H7 (cell line): Measurements from ENCODE around the gene CDKN2AIP. TPM values are rescaled to one million over a fixed set of nuclear protein-coding genes. Genes with fewer than 3 reads are reported as not detected.

Experiments
- DNase-seq: peaks from one replicate; pipeline ENCODE4 v3.0.0; 2012
- H3K27me3 ChIP-seq: 2 replicates; pipeline ENCODE4 v1.6.0; 2011; ENCODE audit warnings: mild to moderate bottlenecking, low read length; ENCODE audit not compliant: control insufficient read depth, insufficient read depth
- H3K36me3 ChIP-seq: replicated peaks from 2 replicates; pipeline ENCODE4 v1.5.1; 2011; ENCODE audit warnings: low read length; ENCODE audit not compliant: control insufficient read depth, insufficient read depth
- H3K4me3 ChIP-seq: 2 replicates; pipeline ENCODE4 v1.5.1; 2011; ENCODE audit warnings: low read depth, mild to moderate bottlenecking, control low read depth, low read length, moderate library complexity; ENCODE audit not compliant: insufficient read depth
- total RNA-seq: library from RNA; depleted of rRNA; stranded (reverse); fragments of >200 nt; shearing (Covaris generic); gene quantifications from 2 replicates; pipeline ENCODE4 v1.2.3, GENCODE V29; 2014; rRNA removed

Gene CDKN2AIP, protein sequence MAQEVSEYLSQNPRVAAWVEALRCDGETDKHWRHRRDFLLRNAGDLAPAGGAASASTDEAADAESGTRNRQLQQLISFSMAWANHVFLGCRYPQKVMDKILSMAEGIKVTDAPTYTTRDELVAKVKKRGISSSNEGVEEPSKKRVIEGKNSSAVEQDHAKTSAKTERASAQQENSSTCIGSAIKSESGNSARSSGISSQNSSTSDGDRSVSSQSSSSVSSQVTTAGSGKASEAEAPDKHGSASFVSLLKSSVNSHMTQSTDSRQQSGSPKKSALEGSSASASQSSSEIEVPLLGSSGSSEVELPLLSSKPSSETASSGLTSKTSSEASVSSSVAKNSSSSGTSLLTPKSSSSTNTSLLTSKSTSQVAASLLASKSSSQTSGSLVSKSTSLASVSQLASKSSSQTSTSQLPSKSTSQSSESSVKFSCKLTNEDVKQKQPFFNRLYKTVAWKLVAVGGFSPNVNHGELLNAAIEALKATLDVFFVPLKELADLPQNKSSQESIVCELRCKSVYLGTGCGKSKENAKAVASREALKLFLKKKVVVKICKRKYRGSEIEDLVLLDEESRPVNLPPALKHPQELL
- 17.0 and 19.7 TPM in 2 replicates for total RNA-seq

DNA sequence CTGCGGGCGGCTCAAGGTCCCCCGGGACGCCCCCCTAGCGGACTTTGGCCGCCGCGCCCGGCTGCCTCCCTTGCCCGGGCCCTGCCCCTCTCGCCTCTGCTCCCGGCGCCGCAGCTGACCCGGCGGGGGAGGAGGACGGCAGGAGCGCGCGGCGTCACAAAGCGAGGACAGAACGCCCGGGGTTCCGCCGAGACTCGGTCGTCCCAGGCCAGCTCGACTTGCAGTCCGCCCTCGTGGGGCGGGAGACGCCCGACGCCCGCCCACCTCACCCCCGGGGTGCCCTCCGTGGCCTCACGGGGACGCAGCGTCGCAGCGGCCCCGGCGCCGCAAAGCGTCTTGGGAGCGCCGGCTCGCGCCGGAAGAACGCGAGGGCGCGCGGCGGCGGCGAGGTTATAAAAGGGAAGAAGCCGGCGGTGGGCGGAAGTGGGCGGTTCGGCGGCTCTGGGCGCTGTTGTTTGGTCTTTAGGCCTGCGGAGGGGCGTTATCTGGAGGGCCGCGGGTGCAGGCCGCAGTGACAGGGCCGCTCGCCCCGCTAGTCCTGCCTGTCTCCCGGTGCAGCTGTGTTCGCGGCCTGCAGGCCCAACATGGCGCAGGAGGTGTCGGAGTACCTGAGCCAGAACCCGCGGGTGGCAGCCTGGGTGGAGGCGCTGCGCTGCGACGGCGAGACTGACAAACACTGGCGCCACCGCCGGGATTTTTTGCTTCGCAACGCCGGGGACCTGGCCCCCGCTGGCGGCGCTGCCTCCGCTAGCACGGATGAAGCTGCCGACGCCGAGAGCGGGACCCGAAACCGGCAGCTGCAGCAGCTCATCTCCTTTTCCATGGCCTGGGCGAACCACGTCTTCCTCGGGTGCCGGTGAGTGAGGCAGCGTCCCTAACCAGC is at the start of gene CDKN2AIP:
TSS of gene CDKN2AIP (plus strand) at position 423 of the 883 bp plus-strand sequence. CDS start at position 585, 162 bp downstream.
- DNase-seq, result peak; percentile 93
- Histone ChIP-seq H3K4me3 (peak within 1 kb of the TSS; percentile 98), H3K27me3 (no peaks in the 10 kb centered on the region), H3K36me3 (peaks cover 17% of the 10 kb centered on the region)

DNA sequence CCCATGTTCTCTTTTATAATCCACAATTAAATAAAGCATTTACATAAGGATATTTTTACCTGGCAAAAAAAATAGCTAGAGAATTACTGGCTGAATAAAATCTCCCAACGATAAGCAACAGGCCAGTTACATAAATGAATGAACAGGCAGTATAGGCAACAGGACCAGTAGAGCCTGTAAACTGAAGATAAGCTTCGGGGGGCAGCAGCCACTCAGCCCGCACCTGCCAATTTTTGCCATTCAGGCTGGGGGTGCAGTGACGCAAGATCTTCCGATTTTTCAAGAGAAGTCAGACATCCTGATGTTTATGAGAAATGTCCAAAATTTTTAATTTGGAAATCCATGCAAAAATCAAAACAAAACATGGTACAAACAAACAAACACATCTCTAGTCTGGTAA is 49.0 kb upstream of the CDKN2AIP start:
- H3K27me3 ChIP-seq, result peaks cover 3% of the 10 kb centered on the region
- DNase-seq, result no peak
- no peak overlapping the region for H3K4me3 ChIP-seq
- H3K36me3 ChIP-seq, result no peaks in the 10 kb centered on the region

DNA sequence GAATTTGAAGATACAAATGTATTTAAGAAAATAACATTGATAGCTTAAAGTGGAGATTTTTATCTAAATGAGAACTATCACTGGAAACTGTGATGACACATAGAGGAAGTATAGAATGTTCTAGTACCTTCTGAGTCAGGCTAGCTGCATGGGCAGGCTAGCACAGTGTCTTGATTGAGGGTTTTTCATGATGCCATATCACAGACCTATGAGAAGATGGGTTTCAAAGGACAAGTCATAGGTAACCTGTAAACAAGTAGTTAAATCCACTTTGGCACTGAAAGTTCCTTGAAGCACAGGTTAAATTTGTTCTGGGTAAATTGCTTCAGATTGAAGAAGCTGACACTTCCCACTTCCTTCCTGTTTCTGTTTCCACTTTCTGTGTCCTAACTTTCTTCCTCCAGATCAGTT is 48.2 kb upstream of the CDKN2AIP start:
- Histone ChIP-seq H3K27me3 (peaks cover 3% of the 10 kb centered on the region), H3K4me3 (no peak overlapping the region), H3K36me3 (no peaks in the 10 kb centered on the region)
- DNase-seq, result no peak

DNA sequence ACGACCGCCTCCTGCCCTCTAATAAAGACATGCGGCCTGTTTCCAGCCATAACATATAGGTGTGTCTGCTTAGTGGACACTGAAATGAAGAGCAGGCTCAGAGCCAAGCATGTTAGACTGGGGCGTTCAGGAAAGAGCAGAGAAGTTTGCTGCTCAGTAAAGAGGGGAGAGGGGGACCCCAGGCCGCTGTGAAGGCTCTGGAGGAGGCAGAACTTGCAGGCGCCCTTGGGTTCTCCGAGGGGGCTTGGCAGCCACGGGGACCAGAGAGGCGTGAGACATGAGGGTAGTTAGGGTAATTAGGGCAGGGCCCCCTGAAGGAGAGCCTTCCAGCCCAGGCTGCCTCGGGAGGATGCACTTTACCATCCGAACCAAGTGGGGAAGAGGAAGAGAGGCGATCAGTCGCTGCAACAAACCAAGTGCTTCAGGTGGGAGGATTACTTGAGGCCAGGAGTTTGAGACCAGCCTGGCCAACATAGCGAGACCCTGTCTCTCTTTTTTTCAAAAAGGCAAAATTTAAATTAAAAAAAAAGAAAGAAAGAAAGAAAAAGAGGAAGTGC is 46.6 kb upstream of the CDKN2AIP start:
- no peak for DNase-seq
- H3K4me3 ChIP-seq, result peak overlapping the region; percentile 35; the same call in 1 of the 2 replicates
- peaks cover 3% of the 10 kb centered on the region for H3K27me3 ChIP-seq
- H3K36me3 ChIP-seq, result no peaks in the 10 kb centered on the region

DNA sequence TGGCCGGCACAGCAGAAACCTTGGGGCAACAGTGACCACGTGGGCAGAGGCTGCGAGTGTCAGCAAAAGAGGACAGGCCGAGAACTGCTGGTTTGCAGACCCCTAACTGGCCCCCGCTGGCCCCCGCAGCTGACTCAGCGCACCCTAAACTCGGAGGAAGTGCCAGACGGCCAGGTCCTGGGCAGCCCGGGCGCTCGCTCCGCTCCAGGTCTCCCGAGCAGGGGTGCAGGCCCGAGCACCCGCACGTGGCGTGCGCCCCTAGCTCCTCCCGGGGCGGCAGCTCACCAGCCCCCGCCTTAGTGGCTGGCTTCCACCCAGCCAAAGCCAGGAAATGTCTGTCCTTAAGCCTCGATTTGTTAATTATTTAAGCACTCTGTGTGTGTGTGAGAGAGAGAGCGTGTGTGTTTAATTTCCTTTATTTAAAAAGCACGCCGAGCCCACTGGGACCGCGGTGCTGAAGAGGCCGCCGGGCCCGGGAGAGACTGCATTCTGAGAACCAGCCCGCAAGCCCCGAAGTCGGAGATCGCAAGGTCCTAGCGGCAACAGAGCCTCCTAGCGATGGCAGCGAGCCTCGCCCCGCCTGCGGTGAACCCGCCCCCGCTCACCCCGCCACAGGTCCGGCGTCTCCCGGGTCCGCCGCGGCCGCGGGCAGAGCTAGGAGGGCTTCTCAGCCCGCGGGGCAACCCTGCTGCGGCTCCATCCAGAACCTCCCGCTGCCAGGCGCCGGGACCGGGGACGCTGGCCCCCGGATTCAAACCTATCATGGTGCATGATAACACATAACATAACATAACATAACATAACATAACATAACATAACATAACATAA is 45.9 kb upstream of the CDKN2AIP start:
- H3K4me3 ChIP-seq, result peak overlapping the region; percentile 35
- H3K36me3 ChIP-seq, result no peaks in the 10 kb centered on the region
- peaks cover 3% of the 10 kb centered on the region for H3K27me3 ChIP-seq
- DNase-seq, result peak; percentile 93

DNA sequence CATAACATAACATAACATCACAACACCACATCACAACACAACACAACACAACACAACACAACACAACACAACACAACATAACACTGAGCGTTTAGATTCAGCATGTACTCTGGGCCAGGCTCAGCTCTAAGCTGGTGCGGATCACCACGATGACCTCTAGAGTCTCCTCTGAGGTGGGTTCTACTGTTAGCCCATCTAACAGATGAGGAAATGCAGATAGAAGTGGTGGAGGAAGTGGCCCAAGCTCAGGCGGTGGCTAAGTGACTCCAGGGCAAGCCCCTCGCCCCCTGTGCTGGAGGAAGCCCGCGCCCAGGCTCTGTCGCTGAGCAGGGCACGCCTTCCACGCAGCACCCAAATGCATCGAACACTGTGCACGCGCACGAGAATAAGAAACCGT is 45.3 kb upstream of the CDKN2AIP start:
- Histone ChIP-seq H3K36me3 (no peaks in the 10 kb centered on the region), H3K4me3 (no peak overlapping the region), H3K27me3 (peaks cover 3% of the 10 kb centered on the region)
- DNase-seq, result peak; percentile 64

DNA sequence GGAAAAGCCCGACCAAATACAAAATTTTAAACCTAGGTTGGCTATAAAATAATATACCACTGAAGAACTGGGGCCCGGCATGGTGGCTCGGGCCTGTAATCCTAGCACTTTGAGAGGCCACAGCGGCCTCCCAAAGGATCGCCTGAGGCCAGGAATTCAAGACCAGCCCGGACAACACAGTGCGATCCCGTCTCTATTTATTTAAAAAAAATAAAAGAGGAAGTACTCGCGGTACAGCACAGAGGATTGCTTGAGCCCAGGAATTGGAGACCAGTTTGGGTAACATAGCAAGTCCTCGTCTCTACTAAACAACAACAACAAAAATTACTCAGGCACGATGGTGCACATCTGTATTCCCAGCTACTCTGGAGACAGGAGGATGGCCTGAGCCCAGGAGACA is 44.8 kb upstream of the CDKN2AIP start:
- no peak for DNase-seq
- peaks cover 3% of the 10 kb centered on the region for H3K27me3 ChIP-seq
- no peaks in the 10 kb centered on the region for H3K36me3 ChIP-seq
- H3K4me3 ChIP-seq, result no peak overlapping the region

DNA sequence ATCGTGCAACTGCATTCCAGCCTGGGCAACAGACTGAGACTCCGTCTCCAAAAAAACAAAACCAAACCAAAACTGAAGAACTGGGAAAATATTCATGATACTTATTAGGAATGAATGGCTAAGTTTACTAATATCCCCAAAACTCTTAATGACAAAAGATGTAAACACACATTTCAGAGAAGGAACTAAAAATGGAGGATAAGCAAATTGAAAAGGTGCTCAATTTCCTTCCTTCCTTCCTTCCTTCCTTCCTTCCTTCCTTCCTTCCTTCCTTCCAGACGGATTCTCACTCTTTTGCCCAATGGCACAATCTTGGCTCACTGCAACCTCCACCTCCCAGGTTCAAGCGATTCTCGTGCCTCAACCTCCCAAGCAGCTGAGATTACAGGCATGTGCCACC is 44.4 kb upstream of the CDKN2AIP start:
- H3K27me3 ChIP-seq, result peaks cover 3% of the 10 kb centered on the region
- no peaks in the 10 kb centered on the region for H3K36me3 ChIP-seq
- no peak overlapping the region for H3K4me3 ChIP-seq
- no peak for DNase-seq

DNA sequence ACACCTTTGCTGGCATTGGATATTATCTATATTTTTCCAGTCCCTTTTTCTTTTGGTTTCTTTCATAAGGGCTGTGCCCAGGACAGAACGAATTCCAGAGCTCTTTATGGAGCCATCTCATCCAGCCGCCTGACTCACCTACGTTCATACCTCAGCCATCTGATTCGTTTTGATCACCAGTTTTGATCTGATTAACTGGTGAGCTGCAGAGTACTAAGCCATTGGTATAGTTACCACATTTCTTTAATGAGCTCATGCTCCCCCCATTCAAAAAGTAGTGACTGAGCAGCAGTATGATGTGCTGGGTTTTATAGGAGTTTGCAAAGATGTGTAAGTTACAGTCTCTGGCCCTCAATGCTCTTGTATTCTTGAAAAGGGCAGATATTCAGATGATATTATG is 43.0 kb upstream of the CDKN2AIP start:
- H3K36me3 ChIP-seq, result no peaks in the 10 kb centered on the region
- no peak overlapping the region for H3K4me3 ChIP-seq
- peaks cover 3% of the 10 kb centered on the region for H3K27me3 ChIP-seq
- no peak for DNase-seq

DNA sequence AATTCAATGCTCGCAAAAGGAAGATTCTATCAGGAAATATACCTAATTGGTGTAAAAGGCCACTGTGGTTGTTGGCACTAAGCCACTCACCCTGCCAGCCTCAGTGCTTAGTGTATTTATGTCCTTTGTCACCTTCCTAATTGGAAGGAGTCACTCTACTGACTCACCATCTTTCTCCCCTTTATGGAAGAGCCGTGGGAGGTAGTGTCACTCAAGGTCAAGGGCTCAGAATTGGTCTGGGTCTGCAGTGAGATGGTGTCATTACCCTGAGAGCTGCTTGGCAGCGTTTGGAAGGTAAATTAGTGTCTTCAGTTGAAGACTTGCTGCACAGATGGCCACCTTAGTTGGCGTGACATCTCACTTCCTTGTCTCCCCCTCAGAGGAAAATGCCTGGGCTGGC is 41.7 kb upstream of the CDKN2AIP start:
- Histone ChIP-seq H3K4me3 (no peak overlapping the region), H3K36me3 (no peaks in the 10 kb centered on the region), H3K27me3 (peaks cover 3% of the 10 kb centered on the region)
- no peak for DNase-seq

DNA sequence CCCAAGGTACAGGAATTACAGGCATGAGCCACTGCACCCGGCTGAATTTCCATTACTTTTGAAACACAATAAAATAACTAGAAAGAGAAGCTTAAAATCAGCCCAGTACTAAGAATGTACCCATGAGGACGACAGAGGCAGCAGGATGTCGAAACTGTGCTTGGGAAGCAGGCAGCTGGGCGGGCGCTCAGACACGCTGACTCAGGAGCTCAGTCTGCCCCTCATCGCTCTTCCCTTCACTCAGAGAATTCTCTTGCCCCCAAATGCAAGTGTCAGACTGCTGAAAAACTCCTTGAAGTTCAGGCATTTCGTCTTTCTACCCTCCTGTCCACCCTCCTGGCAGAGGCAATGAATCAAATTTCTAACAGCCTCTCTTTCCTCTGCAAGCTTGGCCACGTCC is 41.0 kb upstream of the CDKN2AIP start:
- H3K4me3 ChIP-seq, result no peak overlapping the region
- no peaks in the 10 kb centered on the region for H3K27me3 ChIP-seq
- no peak for DNase-seq
- no peaks in the 10 kb centered on the region for H3K36me3 ChIP-seq

DNA sequence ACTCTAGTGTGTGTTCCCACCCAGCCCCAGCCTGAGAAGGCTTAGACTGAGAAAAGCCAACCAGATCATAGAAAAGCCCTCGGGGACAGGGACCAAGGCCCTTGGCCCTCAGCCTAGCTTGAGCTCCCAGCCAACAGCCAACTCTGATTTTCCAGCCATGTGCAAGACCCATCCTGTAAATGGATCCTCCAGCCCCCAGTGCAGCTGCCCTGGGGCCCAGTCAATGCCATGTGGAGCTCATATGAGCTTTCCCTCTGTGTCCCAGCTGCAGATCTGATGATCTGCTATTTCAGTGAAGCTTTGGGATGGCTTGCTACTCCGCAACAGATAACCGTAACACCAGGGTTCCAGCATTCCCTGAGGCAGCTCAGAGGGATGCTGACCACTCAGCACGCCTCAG is 40.5 kb upstream of the CDKN2AIP start:
- Histone ChIP-seq H3K27me3 (no peaks in the 10 kb centered on the region), H3K36me3 (no peaks in the 10 kb centered on the region), H3K4me3 (no peak overlapping the region)
- no peak for DNase-seq

DNA sequence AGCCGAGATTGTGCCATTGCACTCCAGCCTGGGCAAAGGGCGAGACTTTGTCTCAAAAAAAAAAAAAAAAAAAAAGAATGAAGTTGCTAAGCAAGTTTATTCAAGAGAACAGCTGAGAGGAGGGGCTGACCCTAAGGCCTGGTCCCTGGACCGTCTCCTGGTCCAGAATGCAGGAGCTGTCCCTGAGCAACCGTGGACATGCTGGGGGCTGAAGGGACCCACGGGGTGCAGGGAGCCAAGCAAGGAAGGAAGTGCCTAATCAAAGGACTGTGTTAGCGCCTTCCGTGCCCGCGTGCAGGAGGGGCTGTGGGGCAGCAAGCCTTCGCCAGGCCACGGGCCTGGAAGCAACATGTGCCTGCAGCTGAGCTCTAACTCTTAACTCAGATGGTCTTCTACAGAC is 39.1 kb upstream of the CDKN2AIP start:
- Histone ChIP-seq H3K36me3 (no peaks in the 10 kb centered on the region), H3K27me3 (no peaks in the 10 kb centered on the region), H3K4me3 (no peak overlapping the region)
- DNase-seq, result no peak

DNA sequence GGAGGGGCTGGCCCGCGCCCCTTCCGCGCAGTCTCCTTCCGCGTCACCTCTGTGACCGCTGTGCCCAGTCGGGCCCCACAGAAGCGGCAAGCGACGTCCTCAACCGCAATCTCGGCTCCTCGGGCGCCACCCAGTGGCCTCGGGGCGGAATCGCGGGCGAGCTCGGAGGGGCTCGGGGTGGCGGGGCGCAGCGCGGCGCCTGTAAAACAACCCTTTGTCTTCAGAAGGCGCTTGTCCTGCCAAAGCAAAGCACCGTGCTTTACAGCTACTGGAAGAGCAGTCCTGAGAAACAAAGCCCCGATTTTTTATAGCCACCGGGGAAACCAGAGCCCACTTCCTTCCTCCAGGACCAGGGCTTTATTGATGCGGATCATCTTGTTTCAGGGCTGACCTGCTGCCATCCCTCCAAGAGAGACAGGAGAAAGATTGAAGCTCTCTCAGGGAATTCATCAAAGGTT is 37.3 kb upstream of the CDKN2AIP start:
- DNase-seq, result peak; percentile 96
- Histone ChIP-seq H3K4me3 (peak overlapping the region; percentile 15; the same call in 1 of the 2 replicates), H3K27me3 (no peaks in the 10 kb centered on the region), H3K36me3 (no peaks in the 10 kb centered on the region)
